Effector memory CD8-positive, alpha-beta T cell (primary cell): Measurements from ENCODE around the gene CACNA2D2.

Experiments used
- ATAC-seq: fragments of 150-1000 bp; cut with Tn5 transposase; replicated peaks from 2 replicates; pipeline ENCODE4 v1.10.0; 2021; ENCODE audit warnings: mild to moderate bottlenecking, moderate library complexity
- DNase-seq, 3 experiments: peaks; one replicate each; pipeline ENCODE4 v3.0.0; 2021
- H3K27ac Mint-ChIP-seq, 2 donors: one replicate each; pipeline ENCODE4 v1.8.0; 2022; ENCODE audit warnings: mild to moderate bottlenecking in 2 of 2, mixed read lengths in 2 of 2, moderate library complexity in 2 of 2
- H3K27me3 Mint-ChIP-seq, 2 donors: one replicate each; pipeline ENCODE4 v1.8.0; 2022; ENCODE audit warnings: mixed read lengths in 2 of 2
- H3K36me3 Mint-ChIP-seq: one replicate; pipeline ENCODE4 v1.8.0; 2022; ENCODE audit warnings: mild to moderate bottlenecking, moderate library complexity, mixed read lengths; ENCODE audit not compliant: insufficient read depth
- H3K4me1 Mint-ChIP-seq, 2 donors: one replicate each; pipeline ENCODE4 v1.8.0; 2022; ENCODE audit warnings: low read depth in 2 of 2, mixed read lengths in 2 of 2
- H3K4me3 Mint-ChIP-seq, 2 donors: one replicate each; pipeline ENCODE4 v1.8.0; 2022; ENCODE audit warnings: mild to moderate bottlenecking in 2 of 2, mixed read lengths in 2 of 2, moderate library complexity in 2 of 2
- H3K9me3 Mint-ChIP-seq, 2 donors: one replicate each; pipeline ENCODE4 v1.8.0; 2022; ENCODE audit warnings: mixed read lengths in 2 of 2

Gene CACNA2D2

GRCh38 chr3:50378757-50379156 lies 124.7 kb downstream of the CACNA2D2 start:
- no peaks in the 10 kb centered on the region for H3K27me3 Mint-ChIP-seq
- no peak for DNase-seq
- no peak overlapping the region for H3K4me3 Mint-ChIP-seq
- H3K36me3 Mint-ChIP-seq, result peaks cover 3% of the 10 kb centered on the region
- no peak for ATAC-seq
- H3K9me3 Mint-ChIP-seq, result no peaks in the 10 kb centered on the region
- H3K27ac Mint-ChIP-seq, result peak overlapping the region; percentile 57 to 70
- H3K4me1 Mint-ChIP-seq, result peaks cover 0 to 4% of the 10 kb centered on the region in 2 donors

DNA sequence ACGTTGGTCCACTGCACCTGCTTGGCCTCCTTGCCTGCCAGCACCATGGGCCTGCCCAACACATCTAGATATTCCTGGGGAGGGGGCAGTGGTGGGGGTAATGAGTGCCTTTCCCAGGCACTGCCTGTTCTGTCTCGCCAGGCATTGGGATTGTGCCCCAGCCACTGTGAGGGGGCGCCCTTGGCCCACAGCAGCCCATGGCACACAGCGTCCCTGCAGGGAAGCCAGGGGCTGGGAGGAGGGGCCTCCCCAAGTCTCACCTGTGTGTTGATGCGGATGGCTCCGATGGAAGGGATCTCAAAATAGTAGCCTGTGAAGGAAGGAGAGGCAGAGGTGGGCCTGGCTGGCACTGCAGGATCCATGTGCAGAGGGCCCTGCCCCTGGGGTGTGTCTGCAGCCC lies 125.4 kb downstream of the CACNA2D2 start:
- Mint-ChIP-seq H3K27me3 (no peaks in the 10 kb centered on the region), H3K4me1 (peaks cover 2 to 11% of the 10 kb centered on the region in 2 donors), H3K27ac (peak overlapping the region; percentile 57 to 70), H3K4me3 (no peak overlapping the region), H3K9me3 (no peaks in the 10 kb centered on the region), H3K36me3 (peaks cover 3% of the 10 kb centered on the region)
- ATAC-seq (no peak), DNase-seq (no peak)

- ATAC-seq (no peak), DNase-seq (no peak)
- no peak overlapping the region for H3K4me3 Mint-ChIP-seq
- no peak overlapping the region for H3K27ac Mint-ChIP-seq
- H3K4me1 Mint-ChIP-seq, result peaks cover 4 to 16% of the 10 kb centered on the region in 2 donors
- H3K27me3 Mint-ChIP-seq, result no peaks in the 10 kb centered on the region
- H3K36me3 Mint-ChIP-seq, result peaks cover 7% of the 10 kb centered on the region
- H3K9me3 Mint-ChIP-seq, result no peaks in the 10 kb centered on the region
These were observed 128.0 kb downstream of the CACNA2D2 start for GRCh38 chr3:50375258-50375931.

- H3K4me3 Mint-ChIP-seq, result no peak overlapping the region
- no peak overlapping the region for H3K27ac Mint-ChIP-seq
- DNase-seq, result no peak
- H3K27me3 Mint-ChIP-seq, result no peaks in the 10 kb centered on the region
- H3K4me1 Mint-ChIP-seq, result peaks cover 4 to 16% of the 10 kb centered on the region in 2 donors
- H3K9me3 Mint-ChIP-seq, result no peaks in the 10 kb centered on the region
- peaks cover 7% of the 10 kb centered on the region for H3K36me3 Mint-ChIP-seq
- ATAC-seq, result no peak
These were observed 128.8 kb downstream of the CACNA2D2 start for GRCh38 chr3:50374363-50375257.

DNA sequence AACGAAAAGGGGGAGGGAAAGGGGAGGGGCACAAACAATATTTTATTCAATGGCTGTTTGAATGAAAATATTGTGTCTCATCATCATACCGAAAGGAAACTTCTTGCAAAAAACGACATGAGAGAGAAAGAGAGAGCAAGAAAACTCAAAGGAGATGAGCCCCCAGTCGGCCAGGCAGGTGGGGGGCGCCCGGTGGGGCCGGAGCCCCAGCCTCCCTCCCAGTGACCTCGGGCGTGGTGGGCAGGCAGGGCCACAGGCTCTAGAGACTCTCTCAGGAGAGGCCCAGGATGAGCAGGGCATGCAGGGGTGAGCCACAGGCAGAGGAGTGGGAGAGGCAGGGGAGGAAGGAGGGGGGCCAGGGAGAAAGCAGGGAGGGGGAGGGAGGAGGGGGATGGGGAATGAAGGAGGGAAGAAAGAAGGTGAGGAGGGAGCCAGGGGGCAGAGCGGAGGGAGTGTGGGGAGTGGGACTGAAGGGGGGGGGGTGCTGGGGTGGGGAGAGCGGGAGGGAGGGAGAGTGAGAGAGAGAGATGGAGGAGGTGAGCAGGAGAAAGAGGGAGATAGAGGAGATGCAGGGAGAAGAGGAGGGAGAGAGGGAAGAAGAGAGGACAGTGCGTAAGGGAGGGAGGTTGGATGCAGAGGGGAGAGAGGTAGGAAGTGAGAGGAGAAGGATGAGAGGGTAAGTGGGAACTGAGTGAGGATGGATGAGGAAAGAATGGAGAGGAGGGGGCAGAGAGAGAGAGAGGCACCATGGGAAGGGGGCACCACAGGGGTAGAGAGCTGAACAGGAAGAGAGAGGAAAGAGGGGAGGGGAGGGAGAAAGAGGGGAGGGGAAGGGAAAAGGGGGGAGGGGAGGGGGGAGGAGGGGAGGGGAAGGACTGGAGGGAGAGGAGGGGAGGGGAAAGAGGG lies 130.0 kb downstream of the CACNA2D2 start:
- peaks cover 10 to 18% of the 10 kb centered on the region in 2 donors for H3K4me1 Mint-ChIP-seq
- no peaks in the 10 kb centered on the region for H3K27me3 Mint-ChIP-seq
- H3K9me3 Mint-ChIP-seq, result no peaks in the 10 kb centered on the region
- peak overlapping the region; percentile 30 to 44 for H3K27ac Mint-ChIP-seq
- no peak for ATAC-seq
- H3K36me3 Mint-ChIP-seq, result peaks cover 9% of the 10 kb centered on the region
- no peak overlapping the region for H3K4me3 Mint-ChIP-seq
- no peak for DNase-seq

GRCh38 chr3:50372349-50372748 lies 131.1 kb downstream of the CACNA2D2 start:
- Mint-ChIP-seq H3K4me3 (no peak overlapping the region), H3K9me3 (no peaks in the 10 kb centered on the region), H3K27me3 (no peaks in the 10 kb centered on the region), H3K27ac (peak overlapping the region in 1 of 2 donors; percentile 15), H3K36me3 (peaks cover 6% of the 10 kb centered on the region), H3K4me1 (peaks cover 12 to 19% of the 10 kb centered on the region in 2 donors)
- ATAC-seq (no peak), DNase-seq (no peak)

GRCh38 chr3:50371133-50371685 lies 132.2 kb downstream of the CACNA2D2 start:
- H3K4me1 Mint-ChIP-seq, result peaks cover 16 to 22% of the 10 kb centered on the region in 2 donors
- no peak overlapping the region for H3K4me3 Mint-ChIP-seq
- peak overlapping the region in 1 of 2 donors; percentile 51 for H3K27ac Mint-ChIP-seq
- peaks cover 6% of the 10 kb centered on the region for H3K36me3 Mint-ChIP-seq
- H3K27me3 Mint-ChIP-seq, result no peaks in the 10 kb centered on the region
- DNase-seq, result no peak
- no peak for ATAC-seq
- no peaks in the 10 kb centered on the region for H3K9me3 Mint-ChIP-seq

- Mint-ChIP-seq H3K4me3 (no peak overlapping the region), H3K27ac (peak overlapping the region in 1 of 2 donors; percentile 51), H3K4me1 (peaks cover 23 to 28% of the 10 kb centered on the region in 2 donors), H3K27me3 (no peaks in the 10 kb centered on the region), H3K9me3 (no peaks in the 10 kb centered on the region), H3K36me3 (peaks cover 11% of the 10 kb centered on the region)
- DNase-seq, result no peak
- no peak for ATAC-seq
These were observed 132.8 kb downstream of the CACNA2D2 start for GRCh38 chr3:50370594-50370993.

- H3K36me3 Mint-ChIP-seq, result peaks cover 19% of the 10 kb centered on the region
- H3K9me3 Mint-ChIP-seq, result no peaks in the 10 kb centered on the region
- DNase-seq, result no peak
- no peak for ATAC-seq
- peaks cover 31 to 32% of the 10 kb centered on the region in 2 donors for H3K4me1 Mint-ChIP-seq
- no peaks in the 10 kb centered on the region for H3K27me3 Mint-ChIP-seq
- H3K4me3 Mint-ChIP-seq, result no peak overlapping the region
- H3K27ac Mint-ChIP-seq, result peak overlapping the region in 1 of 2 donors; percentile 9
These were observed 134.3 kb downstream of the CACNA2D2 start for GRCh38 chr3:50369012-50369670.

DNA sequence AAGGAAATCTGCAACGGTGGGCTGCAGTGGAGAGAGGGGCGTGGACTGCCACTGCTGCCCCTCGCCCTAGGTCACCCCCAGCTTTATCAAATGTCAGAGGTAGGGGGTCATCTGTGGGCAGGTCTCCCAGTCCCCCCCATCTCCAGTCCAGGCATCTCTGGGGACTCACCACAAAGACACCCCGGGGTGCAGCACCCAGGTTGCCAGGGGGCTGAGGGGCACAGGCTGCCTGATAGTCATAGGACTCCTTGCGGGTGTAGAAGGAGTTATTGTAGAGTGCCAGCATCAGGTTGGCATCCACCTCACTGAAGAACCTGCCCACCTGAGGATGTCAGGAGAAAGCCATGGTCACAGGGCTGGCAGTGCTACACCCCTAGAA lies 137.6 kb downstream of the CACNA2D2 start:
- H3K27ac Mint-ChIP-seq, result peak overlapping the region; percentile 95
- H3K4me1 Mint-ChIP-seq, result peaks cover 20 to 29% of the 10 kb centered on the region in 2 donors
- H3K4me3 Mint-ChIP-seq, result peak overlapping the region; percentile 87 to 90
- H3K9me3 Mint-ChIP-seq, result no peaks in the 10 kb centered on the region
- DNase-seq (no peak), ATAC-seq (no peak)
- H3K36me3 Mint-ChIP-seq, result peaks cover 19% of the 10 kb centered on the region
- H3K27me3 Mint-ChIP-seq, result no peaks in the 10 kb centered on the region

- H3K9me3 Mint-ChIP-seq, result no peaks in the 10 kb centered on the region
- ATAC-seq (peak; percentile 97), DNase-seq (peak; percentile 90 to 95 (median 91))
- H3K36me3 Mint-ChIP-seq, result peaks cover 19% of the 10 kb centered on the region
- peak overlapping the region; percentile 87 to 90 for H3K4me3 Mint-ChIP-seq
- no peaks in the 10 kb centered on the region for H3K27me3 Mint-ChIP-seq
- peak overlapping the region; percentile 95 for H3K27ac Mint-ChIP-seq
- peaks cover 20 to 29% of the 10 kb centered on the region in 2 donors for H3K4me1 Mint-ChIP-seq
These were observed 138.2 kb downstream of the CACNA2D2 start for GRCh38 chr3:50365080-50365841.

- ATAC-seq, result peak; percentile 18
- Mint-ChIP-seq H3K27me3 (no peaks in the 10 kb centered on the region), H3K9me3 (no peaks in the 10 kb centered on the region), H3K27ac (peak overlapping the region; percentile 95), H3K36me3 (peaks cover 19% of the 10 kb centered on the region), H3K4me1 (peaks cover 22 to 32% of the 10 kb centered on the region in 2 donors), H3K4me3 (peak overlapping the region; percentile 87 to 90)
- DNase-seq, result no peak
These were observed 138.8 kb downstream of the CACNA2D2 start for GRCh38 chr3:50364573-50365079.
